ENCODE results near the gene CD300LD. TPM values are rescaled to one million over a fixed set of nuclear protein-coding genes. Genes with fewer than 3 reads are reported as not detected.
"Not testable (repeated sequence)": the region's sequence is repeated elsewhere in the genome, so short reads cannot be mapped to it uniquely, and the experiment has no call there.

Gene CD300LD
- total and polyA plus RNA-seq, 2 donors (not counting 1 experiment from before 2014, with no cell fraction given): not detected

GRCh38 chr17:74574489-74575142, 17.5 kb downstream of the CD300LD start:
- Histone ChIP-seq H4K20me1 (ENCODE audit: control insufficient read depth, extremely low read depth, insufficient read depth, low read length) (no peaks in the 10 kb centered on the region), H3K79me2 (ENCODE audit: control insufficient read depth, insufficient read depth, low read length) (no peaks in the 10 kb centered on the region), H3K4me1 (ENCODE audit: control insufficient read depth, extremely low read depth, insufficient read depth, low read length) (no peaks in the 10 kb centered on the region), H3K9ac (ENCODE audit: insufficient read depth, low read length) (no peak overlapping the region), H3K36me3 (ENCODE audit: control insufficient read depth, insufficient read depth, low read length) (no peaks in the 10 kb centered on the region), H3K4me2 (ENCODE audit: extremely low read depth, insufficient read depth, low read length) (no peak overlapping the region), H3K27me3 (ENCODE audit: control insufficient read depth, insufficient read depth, low read length) (no peaks in the 10 kb centered on the region), H3K27ac (ENCODE audit: insufficient read depth, low read length) (no peak overlapping the region), H3K9me3 (ENCODE audit: control insufficient read depth, insufficient read depth, low read depth, low read length) (no peaks in the 10 kb centered on the region), H3K4me3 (replicated peaks in 1 of 4; ENCODE audit: control extremely low read depth in 1 of 4, insufficient read depth in 1 of 4, low read depth in 3 of 4, low read length in 4 of 4) (no peak overlapping the region), H2AFZ (ENCODE audit: low read length) (no peak overlapping the region)
- no peak for DNase-seq (ENCODE audit: low read depth in 2 of 2)
- TF ChIP-seq EZH2 (IDR thresholded peaks at IDR 0.05; ENCODE audit: low read length, missing control alignments) (no peak), CTCF (conservative IDR thresholded peaks at IDR 0.05 in 1 of 2, IDR thresholded peaks at IDR 0.05 in 1 of 2; ENCODE audit: low read depth in 1 of 2, low read length in 2 of 2) (no peak)

- not testable (repeated sequence) for H3K27me3 ChIP-seq (ENCODE audit: control insufficient read depth, insufficient read depth, low read length); H2AFZ ChIP-seq (ENCODE audit: low read length); H3K27ac ChIP-seq (ENCODE audit: insufficient read depth, low read length); H3K4me1 ChIP-seq (ENCODE audit: control insufficient read depth, extremely low read depth, insufficient read depth, low read length); H3K79me2 ChIP-seq (ENCODE audit: control insufficient read depth, insufficient read depth, low read length); H3K9ac ChIP-seq (ENCODE audit: insufficient read depth, low read length); H3K9me3 ChIP-seq (ENCODE audit: control insufficient read depth, insufficient read depth, low read depth, low read length); H3K4me2 ChIP-seq (ENCODE audit: extremely low read depth, insufficient read depth, low read length); H4K20me1 ChIP-seq (ENCODE audit: control insufficient read depth, extremely low read depth, insufficient read depth, low read length); H3K4me3 ChIP-seq (replicated peaks in 1 of 4; ENCODE audit: control extremely low read depth in 1 of 4, insufficient read depth in 1 of 4, low read depth in 3 of 4, low read length in 4 of 4); H3K36me3 ChIP-seq (ENCODE audit: control insufficient read depth, insufficient read depth, low read length)
- peak in 1 of 2 donors; percentile 32 for DNase-seq (ENCODE audit: low read depth in 2 of 2)
Measured at GRCh38 chr17:74573635-74574034, 18.4 kb downstream of the CD300LD start.

DNA sequence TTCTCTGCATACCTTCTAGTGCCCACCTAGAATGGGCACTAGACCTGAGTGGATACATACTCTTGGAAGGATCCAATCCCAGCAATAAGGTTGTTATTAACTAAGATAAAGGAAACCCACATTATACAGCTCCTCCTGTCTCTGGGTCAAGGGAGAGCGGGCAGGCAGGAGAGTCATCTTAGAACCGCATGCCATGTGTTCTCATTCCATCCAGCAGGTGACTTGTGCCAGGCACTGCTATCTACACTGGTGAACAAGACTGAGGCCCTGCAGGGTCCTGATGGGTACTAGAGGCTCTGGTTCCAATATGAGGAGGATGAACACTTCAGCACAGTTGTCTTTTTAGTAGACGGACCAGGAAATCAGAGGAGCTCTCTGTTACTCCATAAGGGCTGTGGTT, 18.9 kb downstream of the CD300LD start:
- no peaks in the 10 kb centered on the region for H3K9me3 ChIP-seq (ENCODE audit: control insufficient read depth, insufficient read depth, low read depth, low read length)
- no peaks in the 10 kb centered on the region for H4K20me1 ChIP-seq (ENCODE audit: control insufficient read depth, extremely low read depth, insufficient read depth, low read length)
- no peak overlapping the region for H3K27ac ChIP-seq (ENCODE audit: insufficient read depth, low read length)
- no peak overlapping the region for H3K4me2 ChIP-seq (ENCODE audit: extremely low read depth, insufficient read depth, low read length)
- H3K79me2 ChIP-seq (ENCODE audit: control insufficient read depth, insufficient read depth, low read length): no peaks in the 10 kb centered on the region
- H3K9ac ChIP-seq (ENCODE audit: insufficient read depth, low read length): no peak overlapping the region
- no peaks in the 10 kb centered on the region for H3K4me1 ChIP-seq (ENCODE audit: control insufficient read depth, extremely low read depth, insufficient read depth, low read length)
- H3K27me3 ChIP-seq (ENCODE audit: control insufficient read depth, insufficient read depth, low read length): no peaks in the 10 kb centered on the region
- no peak overlapping the region for H2AFZ ChIP-seq (ENCODE audit: low read length)
- no peak for DNase-seq (ENCODE audit: low read depth in 2 of 2)
- no peaks in the 10 kb centered on the region for H3K36me3 ChIP-seq (ENCODE audit: control insufficient read depth, insufficient read depth, low read length)
- TF ChIP-seq CTCF (conservative IDR thresholded peaks at IDR 0.05 in 1 of 2, IDR thresholded peaks at IDR 0.05 in 1 of 2; ENCODE audit: low read depth in 1 of 2, low read length in 2 of 2): no peak
- no peak for TF ChIP-seq EZH2 (IDR thresholded peaks at IDR 0.05; ENCODE audit: low read length, missing control alignments)
- no peak overlapping the region for H3K4me3 ChIP-seq (replicated peaks in 1 of 4; ENCODE audit: control extremely low read depth in 1 of 4, insufficient read depth in 1 of 4, low read depth in 3 of 4, low read length in 4 of 4)
